Measurements from ENCODE around the gene SLC28A3.

Gene SLC28A3

GRCh38 chr9:84339962-84340361 lies 596 bp downstream of the SLC28A3 start:
- no peak for DNase-seq (ENCODE audit: low spot score)

- DNase-seq (ENCODE audit: low spot score) = no peak
These were observed 1.1 kb downstream of the SLC28A3 start for GRCh38 chr9:84339503-84339902.

- DNase-seq (ENCODE audit: low spot score) = no peak
These were observed 1.8 kb downstream of the SLC28A3 start for GRCh38 chr9:84338792-84339191.

GRCh38 chr9:84337252-84337651 lies 3.3 kb downstream of the SLC28A3 start:
- DNase-seq (ENCODE audit: low spot score) = no peak

- DNase-seq (ENCODE audit: low spot score) = no peak
These were observed 9.3 kb downstream of the SLC28A3 start for GRCh38 chr9:84331119-84331809.

GRCh38 chr9:84330246-84330645 lies 10.3 kb downstream of the SLC28A3 start:
- DNase-seq (ENCODE audit: low spot score) = no peak

- DNase-seq (ENCODE audit: low spot score) = no peak
These were observed 13.4 kb downstream of the SLC28A3 start for GRCh38 chr9:84327184-84327583.

GRCh38 chr9:84325347-84325973 lies 15.1 kb downstream of the SLC28A3 start:
- DNase-seq (ENCODE audit: low spot score) = no peak

GRCh38 chr9:84324811-84325210 lies 15.7 kb downstream of the SLC28A3 start:
- no peak for DNase-seq (ENCODE audit: low spot score)

GRCh38 chr9:84323858-84324257 lies 16.7 kb downstream of the SLC28A3 start:
- DNase-seq (ENCODE audit: low spot score) = no peak

GRCh38 chr9:84322828-84323227 lies 17.7 kb downstream of the SLC28A3 start:
- no peak for DNase-seq (ENCODE audit: low spot score)

GRCh38 chr9:84320231-84320630 lies 20.3 kb downstream of the SLC28A3 start:
- DNase-seq (ENCODE audit: low spot score) = no peak

GRCh38 chr9:84319632-84320031 lies 20.9 kb downstream of the SLC28A3 start:
- no peak for DNase-seq (ENCODE audit: low spot score)

- no peak for DNase-seq (ENCODE audit: low spot score)
These were observed 21.6 kb downstream of the SLC28A3 start for GRCh38 chr9:84318981-84319380.

- DNase-seq (ENCODE audit: low spot score) = no peak
These were observed 23.0 kb downstream of the SLC28A3 start for GRCh38 chr9:84317563-84317962.

- DNase-seq (ENCODE audit: low spot score) = peak; percentile 69
These were observed 25.2 kb downstream of the SLC28A3 start for GRCh38 chr9:84315278-84315877.

- DNase-seq (ENCODE audit: low spot score) = no peak
These were observed 26.3 kb downstream of the SLC28A3 start for GRCh38 chr9:84314306-84314705.

- no peak for DNase-seq (ENCODE audit: low spot score)
These were observed 29.7 kb downstream of the SLC28A3 start for GRCh38 chr9:84310883-84311282.

GRCh38 chr9:84305497-84306131 lies 34.9 kb downstream of the SLC28A3 start:
- DNase-seq (ENCODE audit: low spot score) = no peak

- no peak for DNase-seq (ENCODE audit: low spot score)
These were observed 36.4 kb downstream of the SLC28A3 start for GRCh38 chr9:84304166-84304565.

GRCh38 chr9:84303061-84303460 lies 37.5 kb downstream of the SLC28A3 start:
- no peak for DNase-seq (ENCODE audit: low spot score)

GRCh38 chr9:84301851-84302250 lies 38.7 kb downstream of the SLC28A3 start:
- DNase-seq (ENCODE audit: low spot score) = no peak

- DNase-seq (ENCODE audit: low spot score) = no peak
These were observed 40.3 kb downstream of the SLC28A3 start for GRCh38 chr9:84300271-84300670.
